NCI-H2029 (cell line): ENCODE results near the gene MMP25.
"Not testable (repeated sequence)": the region's sequence is repeated elsewhere in the genome, so short reads cannot be mapped to it uniquely, and the experiment has no call there.

Experiments
- DNase-seq: peaks from one replicate; lab custom pipeline; 2025; lab: John Stamatoyannopoulos, UW

MMP25 gene

DNA sequence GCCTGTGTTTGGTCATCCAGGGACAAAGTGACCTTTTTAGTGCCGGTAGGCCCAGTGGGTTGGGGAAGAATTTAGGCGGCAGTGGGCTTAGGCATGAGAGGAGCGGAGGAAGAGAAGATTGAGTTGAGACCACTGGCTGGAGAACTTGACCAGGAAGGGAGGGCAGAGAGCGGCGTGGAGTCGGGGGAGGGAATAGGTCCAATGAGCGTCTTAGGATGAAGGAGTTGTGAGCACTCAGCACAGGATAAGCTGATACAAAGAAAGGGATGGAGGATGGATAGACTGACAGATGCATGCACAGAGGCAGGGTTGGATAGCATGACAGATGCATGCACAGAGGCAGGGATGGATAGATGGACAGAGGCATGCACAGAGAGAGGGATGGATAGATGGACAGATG, 27.1 kb downstream of the MMP25 start:
- no peak for DNase-seq

DNA sequence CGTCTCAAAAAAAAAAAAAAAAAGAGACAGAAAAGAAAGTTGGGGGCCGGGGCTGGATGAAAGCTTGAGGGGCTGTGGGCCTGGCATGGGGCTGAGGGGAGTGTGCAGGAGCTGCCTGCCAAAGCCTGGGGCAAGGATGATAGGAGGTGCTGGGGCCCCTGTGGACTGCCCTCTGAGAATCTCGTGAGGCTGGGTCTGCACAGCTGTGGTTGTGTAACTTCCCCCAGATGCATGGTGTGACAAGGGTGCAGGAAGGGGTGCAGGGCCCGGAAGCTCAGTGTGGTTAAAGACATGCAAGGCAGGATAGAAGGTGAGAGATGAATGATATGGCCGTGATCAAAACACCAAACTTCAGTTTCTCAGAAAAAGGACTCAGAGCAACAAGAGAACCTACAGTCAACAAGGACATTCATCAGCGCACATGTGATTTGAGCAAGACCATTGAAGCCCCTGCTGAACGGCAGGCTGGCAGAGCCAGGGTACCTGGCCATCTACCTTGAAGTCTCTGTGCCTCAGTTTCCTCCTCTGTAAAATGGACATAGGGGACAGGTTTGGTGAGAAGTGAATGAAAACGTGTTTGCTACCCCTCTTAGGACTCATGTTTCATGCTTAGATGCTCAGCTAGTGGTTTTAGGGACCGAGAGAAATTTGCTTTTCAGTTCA, 28.6 kb downstream of the MMP25 start:
- no peak for DNase-seq

DNA sequence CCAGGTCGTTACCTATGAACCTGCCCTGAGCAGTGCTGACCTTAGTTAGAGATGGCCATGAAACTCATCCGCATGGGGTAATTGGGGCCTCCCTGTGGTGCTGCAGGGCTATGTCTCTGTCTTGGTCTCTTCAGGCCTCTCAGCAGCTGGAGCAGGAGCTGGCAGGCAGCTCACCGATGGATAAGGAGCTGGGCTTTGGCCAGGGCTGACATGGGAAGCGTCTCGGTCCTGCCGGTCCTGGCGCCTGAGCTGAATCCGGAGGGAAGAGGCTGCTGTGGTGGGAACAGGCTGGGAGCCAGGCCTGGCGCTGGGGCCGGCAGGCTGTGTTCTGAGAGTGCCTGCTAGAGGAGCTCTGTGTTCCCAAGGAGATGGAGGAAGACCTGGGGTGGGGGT, 29.2 kb downstream of the MMP25 start:
- DNase-seq = no peak

DNA sequence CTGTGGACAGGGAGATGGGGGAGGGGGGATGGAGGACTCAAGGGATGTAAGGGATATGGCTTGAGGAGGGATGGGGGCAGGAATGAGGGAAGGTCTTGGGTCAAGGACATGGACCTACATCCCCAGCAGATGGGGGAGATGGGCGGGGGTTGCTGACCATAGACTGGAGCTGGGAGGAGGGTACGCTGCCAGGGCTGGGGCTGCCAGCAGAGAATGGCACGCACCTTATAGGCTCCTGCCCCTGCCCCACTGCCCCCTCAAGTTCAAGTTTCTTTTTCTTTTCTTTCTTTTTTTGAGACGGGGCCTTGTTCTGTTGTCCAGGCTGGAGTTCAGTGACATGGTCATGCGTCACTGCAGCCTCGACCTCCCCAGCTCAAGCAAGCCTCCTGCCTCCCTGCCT, 29.6 kb downstream of the MMP25 start:
- not testable (repeated sequence) for DNase-seq

DNA sequence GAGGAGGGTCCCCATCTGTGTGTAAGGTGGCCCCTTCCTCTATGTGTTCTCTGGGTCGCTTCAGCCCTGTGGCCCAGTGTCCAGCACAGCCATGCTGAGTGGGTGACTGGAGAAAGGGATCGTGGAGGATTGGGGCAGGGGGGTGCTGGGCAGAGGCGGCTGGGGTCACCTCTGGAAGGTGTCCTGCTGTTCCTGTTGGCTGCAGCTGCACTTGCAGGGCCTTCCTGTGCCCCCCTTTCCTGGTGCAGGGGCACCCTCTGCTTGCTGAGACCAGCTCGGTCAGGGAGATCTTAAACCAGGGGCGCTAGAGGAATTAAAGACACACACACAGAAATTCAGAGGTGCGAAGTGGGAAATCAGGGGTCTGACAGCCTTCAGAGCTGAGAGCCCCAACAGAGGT, 30.2 kb downstream of the MMP25 start:
- DNase-seq = no peak

DNA sequence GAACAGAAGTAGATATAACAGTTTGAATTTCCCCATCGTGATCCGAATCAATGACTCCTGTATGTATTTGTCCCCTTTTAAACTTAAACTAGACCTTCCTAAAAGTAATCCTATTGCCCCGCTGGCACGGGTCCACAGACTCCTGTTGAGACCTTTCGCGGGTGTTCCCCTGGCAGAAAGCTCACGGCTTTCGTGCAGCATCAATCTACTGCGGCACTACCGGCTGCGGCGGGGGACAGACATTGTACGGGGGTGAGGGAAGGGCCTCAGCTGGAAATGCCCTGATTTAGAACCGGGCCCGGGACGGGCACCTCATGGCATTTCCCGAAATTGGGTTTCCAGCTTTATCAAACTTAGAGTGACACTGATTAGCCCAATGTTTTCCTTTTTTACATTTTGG, 33.7 kb downstream of the MMP25 start:
- no peak for DNase-seq

DNA sequence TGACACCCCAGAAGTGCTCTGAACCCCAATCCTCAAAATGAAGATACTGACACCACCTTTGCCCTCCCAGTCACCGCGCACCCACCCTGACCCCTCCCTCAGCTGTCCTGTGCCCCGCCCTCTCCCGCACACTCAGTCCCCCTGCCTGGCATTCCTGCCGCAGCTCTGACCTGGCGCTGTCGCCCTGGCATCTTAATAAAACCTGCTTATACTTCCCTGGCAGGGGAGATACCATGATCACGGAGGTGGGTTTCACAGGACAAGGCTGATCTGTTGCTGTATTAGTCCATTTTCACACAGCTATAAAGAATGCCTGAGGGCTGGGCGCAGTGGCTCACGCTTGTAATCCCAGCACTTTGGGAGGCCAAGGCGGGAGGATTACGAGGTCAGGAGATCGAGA, 35.6 kb downstream of the MMP25 start:
- DNase-seq = not testable (repeated sequence)

DNA sequence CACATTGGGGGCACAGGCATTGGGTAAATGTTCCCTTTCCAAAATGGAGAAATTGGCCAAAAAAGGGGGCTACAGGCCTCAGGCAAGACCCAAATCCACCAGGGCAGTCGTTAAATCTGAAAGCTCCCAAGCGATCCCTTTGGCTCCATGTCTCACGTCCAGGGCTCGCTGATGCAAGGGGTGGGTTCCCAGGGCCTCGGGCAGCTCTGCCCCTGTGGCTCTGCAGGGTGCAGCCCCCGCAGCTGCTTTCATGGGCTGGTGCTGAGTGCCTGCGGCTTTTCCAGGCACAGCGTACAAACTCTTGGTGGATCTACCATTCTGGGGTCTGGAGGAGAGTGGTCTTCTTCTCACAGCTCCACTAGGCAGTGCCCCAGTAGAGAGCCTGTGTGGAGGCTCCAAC, 37.0 kb downstream of the MMP25 start:
- not testable (repeated sequence) for DNase-seq

DNA sequence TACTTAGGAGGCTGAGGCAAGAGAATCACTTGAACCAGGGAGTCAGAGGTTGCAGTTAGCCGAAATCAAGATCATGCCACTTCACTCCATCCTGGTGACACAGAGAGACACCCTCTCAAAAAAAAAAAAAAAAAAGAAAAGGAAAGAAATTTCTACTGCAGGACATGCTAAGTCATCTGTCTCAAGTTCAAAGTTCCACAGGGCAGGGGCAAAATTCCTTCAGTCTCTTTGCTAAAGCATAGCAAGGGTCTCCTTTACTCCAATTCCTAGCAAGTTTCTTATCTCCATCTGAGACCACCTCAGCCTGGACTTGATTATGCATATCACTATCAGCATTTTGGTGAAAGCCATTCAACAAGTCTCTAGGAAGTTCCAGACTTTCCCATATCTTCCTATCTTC, 38.1 kb downstream of the MMP25 start:
- DNase-seq = no peak

DNA sequence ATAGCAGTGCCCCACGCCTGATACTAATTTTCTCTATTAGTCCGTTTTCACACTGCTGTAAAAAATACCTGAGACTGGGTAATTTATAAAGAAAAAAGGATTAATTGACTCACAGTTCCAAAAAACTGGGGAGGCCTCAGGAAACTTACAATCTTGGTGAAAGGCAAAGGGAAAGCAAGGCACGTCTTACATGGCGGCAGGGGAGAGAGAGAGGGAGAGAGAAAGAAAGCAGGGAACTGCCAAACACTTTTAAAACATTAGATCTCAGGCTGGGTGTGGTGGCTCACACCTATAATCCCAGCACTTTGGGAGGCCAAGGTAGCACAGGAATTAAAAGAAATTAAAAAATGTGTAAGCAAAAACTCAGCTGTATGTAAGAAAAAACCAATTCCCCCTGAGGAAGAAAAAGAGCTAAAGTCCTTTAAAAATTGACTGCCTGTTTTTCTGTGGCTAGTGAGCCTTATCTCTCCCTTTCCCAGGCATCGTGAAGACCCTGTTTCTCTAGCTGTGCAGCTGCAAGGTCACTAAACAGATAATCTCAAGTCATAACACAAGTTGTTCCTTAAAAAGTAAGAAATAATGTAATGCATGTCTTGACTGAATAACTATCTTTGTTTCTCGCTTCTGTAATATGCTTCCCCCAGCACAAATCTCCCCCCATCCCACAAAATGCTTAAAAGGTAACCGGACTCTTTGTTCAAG, 38.8 kb downstream of the MMP25 start:
- no peak for DNase-seq

DNA sequence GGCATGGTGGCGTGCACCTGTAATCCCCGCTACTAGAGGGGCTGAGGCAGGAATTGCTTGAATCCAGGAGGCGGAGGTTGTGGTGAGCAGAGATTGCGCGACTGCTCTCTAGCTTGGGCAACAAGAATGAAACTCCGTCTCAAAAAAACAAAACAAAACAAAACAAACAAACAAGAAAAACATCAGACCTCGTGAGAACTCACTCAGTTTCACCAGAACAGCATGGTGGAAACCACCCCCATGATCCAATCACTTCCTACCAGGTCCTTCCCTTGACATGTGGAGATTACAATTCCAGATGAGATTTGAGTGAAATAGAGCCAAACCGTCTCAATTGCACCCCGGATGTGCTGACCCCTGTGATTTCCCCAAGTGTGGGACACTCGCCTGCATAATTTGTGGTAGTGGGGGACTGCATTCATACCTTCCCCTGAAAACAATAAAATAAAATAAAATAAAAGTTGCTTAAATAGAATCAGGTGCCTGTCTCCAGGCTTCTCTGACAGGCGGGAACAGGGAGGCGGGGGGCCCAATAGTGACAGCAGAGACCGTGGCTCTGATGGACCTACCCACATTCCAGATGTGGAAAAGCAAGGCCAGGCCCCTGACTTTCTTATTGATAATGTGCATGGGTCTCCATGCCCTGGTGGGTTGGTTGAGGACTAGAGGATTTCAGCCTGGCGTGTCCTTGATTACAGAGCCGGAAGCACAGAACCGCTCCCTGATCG, 39.7 kb downstream of the MMP25 start:
- DNase-seq = no peak

DNA sequence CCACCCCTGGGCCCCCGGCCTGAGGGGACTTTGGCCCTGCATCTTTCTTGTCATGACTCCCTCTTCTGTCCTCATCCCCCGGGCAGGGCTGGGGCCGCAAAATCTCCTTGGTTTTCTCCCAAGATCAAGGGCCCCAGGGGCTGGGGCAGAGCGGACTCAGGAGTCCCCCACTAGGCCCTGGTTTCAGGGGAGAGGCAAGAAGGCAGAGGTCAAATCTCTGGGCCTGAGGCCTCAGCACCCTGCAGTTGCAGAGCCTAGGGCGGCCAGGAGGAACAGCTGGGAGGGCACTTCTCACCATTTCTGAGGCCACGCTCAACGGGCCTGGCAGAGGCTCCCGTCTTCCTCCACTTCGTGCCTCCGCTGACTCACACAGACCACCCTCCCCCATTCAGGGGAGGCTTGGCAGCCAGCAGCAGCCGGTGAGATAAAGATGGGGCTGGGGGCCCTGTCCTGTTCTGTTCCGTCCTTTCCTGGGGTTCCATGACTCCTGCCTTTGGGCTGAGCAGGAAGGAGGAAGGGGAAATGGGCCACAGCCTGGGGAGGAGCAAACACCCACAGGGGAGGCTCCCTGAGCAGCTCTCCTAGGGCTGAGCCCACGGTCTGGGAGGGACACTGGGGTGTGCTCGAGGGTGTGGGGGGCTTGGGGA, 40.4 kb downstream of the MMP25 start:
- DNase-seq = no peak

DNA sequence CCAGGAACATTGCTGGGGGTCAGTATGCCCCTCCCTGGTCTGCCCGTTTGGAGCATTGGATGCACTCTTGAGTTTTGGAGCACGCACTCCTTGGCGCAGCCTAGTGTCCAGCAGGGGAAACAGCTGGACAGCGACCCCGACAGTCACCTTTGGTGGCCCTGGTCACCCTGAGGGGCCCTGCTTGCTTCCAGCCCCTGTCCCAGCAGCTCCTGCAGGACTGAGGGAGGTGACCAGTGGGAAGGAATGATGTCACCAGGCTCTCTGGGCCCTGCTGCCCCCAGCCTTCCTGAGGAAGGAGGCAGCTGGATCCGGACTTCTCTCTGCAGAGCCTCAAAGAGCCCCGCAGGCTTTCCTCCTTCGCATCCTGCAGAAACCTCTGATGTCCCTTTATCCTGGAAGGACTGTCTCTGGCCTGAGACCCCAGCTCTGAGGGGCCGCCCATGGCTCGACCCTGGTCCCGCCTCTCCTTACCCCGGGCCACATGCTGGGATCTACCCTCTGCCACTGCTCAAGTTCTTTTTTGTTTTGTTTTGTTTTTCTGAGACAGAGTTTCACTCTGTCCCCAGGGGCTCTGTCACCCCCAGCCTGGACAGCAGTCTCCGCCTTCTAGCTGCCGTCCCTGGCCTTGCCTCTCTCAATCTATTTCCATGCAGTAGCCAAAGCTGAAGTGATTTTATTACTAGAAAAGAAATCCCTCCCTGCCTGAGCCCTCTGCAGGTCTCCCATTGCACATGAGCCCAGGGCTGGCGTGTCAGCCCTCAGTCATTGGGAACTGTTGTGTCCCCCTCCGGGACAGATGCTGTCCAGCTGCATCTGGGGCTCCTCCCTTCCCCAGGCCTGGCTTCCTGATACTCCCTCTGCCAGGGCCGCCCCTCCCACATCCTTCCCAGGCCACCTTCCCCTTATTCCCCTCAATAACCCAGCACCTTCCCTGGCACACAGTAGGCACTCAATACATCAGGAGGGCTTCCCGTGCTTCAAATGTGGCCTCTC, 41.2 kb downstream of the MMP25 start:
- no peak for DNase-seq

DNA sequence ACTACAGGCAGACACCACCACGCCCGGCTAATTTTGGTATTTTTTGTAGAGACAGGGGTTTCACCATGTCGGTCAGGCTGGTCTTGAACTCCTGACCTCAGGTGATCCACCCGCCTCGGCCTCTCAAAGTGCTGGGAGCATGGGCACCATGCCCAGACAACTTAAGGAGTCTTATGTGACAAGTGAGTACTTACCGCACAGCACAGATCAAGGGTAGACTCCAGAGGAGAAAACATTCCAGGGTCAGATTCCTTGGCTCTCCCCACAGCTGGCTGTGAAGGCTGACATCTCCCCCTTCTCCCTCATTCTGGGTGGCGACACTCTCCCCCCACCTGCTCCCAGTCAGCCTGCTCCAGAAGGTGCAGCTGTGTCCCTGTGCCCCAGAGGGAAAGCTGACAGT, 42.1 kb downstream of the MMP25 start:
- DNase-seq = no peak

DNA sequence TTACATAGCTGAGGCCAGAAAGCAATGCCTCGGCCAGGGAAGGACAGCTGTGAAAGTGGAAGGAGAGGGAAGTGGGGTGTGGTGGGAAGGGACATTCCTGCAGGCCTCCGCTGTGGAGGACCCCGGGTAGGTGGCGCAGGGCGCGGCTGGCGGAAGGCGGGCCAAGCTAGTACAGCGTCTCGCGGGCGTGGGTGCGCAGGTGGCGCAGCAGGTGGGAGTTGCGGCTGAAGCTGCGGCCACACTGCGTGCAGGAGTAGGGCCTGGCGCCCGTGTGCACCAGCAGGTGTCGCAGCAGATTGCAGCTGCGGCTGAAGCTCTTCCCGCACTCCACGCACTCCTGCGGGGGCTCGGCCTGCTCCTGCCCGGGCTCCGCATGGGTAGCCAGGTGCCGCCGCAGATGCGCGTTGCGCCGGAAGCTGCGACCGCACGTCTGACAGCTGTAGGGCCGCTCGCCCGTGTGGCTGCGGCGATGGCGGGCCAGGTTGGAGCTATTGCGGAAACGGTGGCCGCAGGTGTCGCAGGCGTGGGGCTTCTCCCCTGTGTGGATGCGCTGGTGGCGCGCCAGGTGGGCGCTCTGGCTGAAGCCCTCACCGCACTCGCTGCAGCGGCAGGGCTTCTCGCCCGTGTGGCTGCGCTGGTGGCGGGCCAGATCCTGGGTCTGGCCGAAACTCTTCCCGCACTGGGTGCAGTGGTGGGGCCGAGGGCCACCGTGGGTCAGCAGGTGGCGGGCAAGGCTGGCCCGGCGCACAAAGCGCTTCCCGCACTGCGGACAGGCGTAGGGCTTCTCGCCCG, 42.8 kb downstream of the MMP25 start:
- no peak for DNase-seq

DNA sequence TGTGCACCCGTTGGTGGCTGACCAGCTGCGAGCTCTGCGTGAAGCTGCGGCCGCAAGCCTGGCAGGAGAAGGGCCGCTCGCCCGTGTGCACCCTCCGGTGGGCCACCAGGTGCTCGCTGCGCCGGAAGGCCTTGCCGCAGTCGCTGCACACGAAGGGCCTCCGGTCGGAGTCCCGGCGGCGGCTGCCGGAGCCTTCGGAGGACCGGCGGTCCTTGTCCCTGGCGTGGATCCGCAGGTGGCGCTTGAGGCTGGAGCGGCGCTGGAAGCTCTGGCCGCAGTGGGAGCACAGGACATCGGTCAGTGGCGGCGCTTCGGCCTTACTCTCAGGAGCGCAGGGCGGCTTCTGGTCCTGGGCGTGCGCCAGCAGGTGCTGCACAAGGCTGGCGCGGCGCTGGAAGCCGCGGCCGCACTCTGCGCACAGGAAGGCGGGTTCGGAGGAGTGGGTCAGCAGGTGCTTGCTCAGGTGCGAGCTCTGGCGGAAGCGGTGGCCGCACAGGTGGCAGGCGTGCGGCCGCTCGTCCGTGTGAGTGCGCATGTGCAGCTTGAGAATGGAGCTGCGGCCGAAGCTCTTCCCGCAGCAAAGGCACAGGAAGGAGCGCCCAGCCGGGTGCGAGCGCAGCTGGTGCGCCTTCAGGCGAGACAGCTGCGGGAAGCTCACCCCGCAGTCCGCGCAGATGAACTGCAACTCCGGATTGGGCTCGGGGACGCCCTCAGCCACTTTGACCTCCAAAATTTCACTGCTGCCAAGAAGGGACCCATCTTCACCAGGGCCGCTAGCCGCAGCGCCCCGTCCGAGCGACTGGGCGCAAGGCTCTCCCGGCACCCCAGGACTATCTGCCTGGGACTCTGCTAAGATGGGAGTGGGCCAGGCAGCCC, 43.6 kb downstream of the MMP25 start:
- DNase-seq = peak; percentile 45

DNA sequence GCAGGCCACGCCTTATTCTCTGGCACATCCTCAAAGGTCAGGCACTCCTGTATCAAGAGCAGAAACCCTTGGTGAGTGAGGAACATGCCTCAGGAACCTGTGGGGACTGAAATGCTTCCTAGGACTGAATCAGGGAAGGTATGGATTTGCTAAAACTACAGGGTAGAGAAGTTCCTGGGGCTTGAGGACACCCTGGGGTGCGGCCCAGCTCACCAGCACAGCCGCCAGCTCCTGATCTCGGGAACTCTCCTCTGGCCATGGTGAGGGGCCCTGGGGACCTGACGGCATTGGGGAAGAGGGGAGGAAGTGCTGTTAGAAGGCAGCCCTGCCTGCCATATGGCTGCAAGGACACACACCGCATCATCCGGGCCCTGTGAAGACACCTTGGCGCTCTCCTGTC, 45.2 kb downstream of the MMP25 start:
- DNase-seq = no peak

DNA sequence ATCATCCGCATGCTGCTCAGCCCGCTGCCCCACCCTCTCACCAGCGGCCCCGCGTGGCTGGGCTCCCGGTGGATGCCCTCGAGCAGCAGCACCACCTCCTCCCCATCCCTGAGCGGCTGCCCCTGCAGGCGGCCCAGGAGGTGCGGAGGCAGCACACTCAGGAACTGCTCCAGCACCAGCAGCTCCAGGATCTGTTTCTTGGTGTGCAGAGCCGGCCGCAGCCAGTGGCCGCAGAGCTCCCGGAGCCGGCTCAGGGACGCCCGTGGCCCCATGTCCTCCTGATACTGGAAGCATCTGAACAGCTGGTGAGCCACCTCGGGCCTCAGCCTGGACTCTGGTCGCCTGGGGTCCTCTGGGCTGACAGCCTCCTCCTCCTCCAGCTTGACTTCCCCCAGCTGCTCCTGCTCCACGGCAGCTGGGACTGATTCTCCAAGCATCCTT, 46.2 kb downstream of the MMP25 start:
- no peak for DNase-seq

DNA sequence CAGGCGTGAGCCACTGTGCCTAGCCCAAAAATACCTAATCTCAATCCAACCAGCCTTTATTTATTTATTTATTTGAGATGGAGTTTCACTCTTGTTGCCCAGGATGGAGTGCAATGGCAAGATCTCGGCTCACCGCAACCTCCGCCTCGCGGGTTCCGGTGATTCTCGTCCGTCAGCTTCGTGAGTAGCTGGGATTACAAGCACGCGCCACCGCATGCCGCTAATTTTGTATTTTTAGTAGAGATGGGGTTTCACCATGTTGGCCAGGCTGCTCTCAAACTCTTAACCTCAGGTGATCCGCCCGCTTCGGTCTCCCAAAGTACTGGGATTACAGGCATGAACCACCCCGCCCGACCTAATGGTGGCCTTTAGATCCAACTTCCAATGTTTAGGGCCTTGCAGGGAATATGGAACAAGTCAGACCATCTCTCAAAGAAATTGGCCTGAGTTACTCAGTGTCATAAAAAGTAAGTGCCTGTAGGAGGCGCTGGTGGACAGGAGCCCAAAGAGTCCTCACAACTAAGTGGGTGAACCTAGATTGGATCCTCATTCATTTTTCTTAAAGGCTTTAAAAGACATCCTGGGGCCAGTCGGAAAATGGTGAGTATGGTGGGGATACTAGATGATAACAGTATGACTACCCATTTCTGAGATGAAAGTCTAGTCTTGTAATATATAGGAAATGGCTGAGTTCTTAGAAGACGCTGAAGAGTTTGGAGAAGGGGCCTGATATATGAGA, 48.1 kb downstream of the MMP25 start:
- DNase-seq = no peak
